GM12864 (cell line): Measurements from ENCODE around the gene GABRG3.

Experiments used
- DNase-seq: peaks from one replicate; pipeline ENCODE4 v3.0.0-alpha.2; 2011; ENCODE audit warnings: low read depth
- H3K4me3 ChIP-seq: 2 replicates; pipeline ENCODE4 v1.5.1; 2011; ENCODE audit warnings: mild to moderate bottlenecking, low read depth, low read length, control low read depth
- TF ChIP-seq, protein P1 (sequence below): IDR thresholded peaks from 2 replicates; pipeline ENCODE4 v1.5.1; 2011; ENCODE audit warnings: low read depth, mild to moderate bottlenecking, moderate library complexity, low read length, control low read depth, inconsistent platforms; ENCODE audit errors: missing control alignments

Gene GABRG3

DNA sequence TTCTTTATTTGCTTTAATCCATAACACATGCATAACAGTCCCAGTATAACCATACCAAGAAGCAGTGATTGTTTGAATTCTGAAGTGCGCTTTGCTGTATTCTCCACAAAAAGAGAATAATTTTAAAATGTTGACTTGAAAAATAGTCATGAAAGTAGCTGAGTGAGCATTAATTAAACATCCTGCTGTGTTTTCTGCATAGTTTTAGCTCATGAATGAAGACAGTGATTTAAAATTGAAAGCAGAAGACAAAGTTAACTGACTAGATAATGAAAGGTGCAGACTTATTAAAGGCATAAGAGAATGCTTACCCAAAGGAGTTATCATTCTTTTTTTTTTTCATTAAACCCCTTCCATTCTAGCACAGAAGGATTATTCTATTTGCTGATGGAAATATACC is 143.5 kb downstream of the GABRG3 start:
- TF ChIP-seq, protein P1, sequence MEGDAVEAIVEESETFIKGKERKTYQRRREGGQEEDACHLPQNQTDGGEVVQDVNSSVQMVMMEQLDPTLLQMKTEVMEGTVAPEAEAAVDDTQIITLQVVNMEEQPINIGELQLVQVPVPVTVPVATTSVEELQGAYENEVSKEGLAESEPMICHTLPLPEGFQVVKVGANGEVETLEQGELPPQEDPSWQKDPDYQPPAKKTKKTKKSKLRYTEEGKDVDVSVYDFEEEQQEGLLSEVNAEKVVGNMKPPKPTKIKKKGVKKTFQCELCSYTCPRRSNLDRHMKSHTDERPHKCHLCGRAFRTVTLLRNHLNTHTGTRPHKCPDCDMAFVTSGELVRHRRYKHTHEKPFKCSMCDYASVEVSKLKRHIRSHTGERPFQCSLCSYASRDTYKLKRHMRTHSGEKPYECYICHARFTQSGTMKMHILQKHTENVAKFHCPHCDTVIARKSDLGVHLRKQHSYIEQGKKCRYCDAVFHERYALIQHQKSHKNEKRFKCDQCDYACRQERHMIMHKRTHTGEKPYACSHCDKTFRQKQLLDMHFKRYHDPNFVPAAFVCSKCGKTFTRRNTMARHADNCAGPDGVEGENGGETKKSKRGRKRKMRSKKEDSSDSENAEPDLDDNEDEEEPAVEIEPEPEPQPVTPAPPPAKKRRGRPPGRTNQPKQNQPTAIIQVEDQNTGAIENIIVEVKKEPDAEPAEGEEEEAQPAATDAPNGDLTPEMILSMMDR = no peak
- H3K4me3 ChIP-seq = no peak overlapping the region

DNA sequence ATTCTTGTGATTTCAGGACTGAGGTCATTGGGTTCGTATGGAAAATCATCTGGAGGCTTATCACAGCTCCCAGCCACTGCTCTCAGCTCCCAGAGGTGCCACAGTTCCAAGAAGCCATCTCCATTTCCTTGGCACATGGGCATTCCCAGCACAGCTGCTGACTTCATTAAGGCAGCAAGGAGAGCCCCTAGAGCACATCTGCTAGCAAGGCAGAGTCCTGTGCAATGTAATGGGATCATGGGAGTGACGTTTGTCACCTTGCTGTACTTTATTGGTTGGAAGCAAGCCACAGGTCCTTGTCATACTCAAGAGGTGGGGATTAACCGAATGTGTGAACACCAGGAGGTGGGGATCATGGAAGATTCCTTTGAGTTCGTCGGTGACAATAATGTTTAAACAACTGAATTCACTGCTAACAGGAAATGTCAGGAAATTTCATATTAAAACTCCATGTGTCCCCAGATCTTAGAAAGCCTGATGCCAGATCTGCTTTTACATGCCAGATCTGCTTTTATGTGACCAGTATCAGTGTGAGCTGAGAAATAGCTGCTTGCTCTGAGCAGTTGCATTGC is 148.8 kb downstream of the GABRG3 start:
- no peak overlapping the region for H3K4me3 ChIP-seq
- TF ChIP-seq, protein P1 = no peak
- no peak for DNase-seq

More for the DNA sequence above, 143.5 kb downstream of the GABRG3 start:
- no peak for DNase-seq

DNA sequence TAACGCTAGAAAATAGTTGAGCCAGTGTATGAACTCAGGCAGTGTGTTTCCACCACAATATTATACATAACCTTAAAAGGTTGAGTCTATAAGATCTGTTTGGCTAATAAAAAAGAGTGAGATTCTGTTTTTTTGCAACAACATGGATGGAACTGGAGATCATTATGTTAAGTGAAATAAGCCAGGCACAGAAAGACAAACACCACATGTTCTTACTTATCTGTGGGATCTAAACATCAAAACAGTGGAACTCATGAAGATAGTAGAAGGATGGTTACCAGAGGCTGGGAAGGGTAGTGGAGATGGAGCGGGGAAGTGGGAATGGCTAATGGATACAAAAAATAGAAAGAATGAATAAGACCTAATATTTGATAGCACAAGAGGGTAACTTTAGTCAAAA is 150.7 kb downstream of the GABRG3 start:
- H3K4me3 ChIP-seq = no peak overlapping the region
- no peak for DNase-seq
- TF ChIP-seq, protein P1 = no peak

DNA sequence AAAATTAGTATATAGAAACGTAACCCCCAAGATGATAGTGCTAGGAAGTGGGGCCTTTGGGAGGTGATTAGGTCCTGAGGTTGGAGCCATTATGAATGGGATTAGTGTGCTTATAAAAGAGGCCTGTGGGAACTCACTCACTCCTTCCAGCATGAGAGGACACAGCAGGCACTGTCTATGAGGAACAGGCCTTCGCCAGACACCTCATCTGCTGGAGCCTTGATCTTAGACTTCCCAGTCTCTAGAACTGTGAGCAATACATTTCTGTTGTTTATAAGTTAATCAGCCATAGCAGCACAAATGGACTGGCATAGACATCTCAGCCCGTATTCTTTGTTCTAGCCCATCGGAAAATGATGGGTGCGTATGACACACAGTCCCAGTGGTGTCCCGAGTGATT is 152.3 kb downstream of the GABRG3 start:
- TF ChIP-seq, protein P1 = no peak
- no peak overlapping the region for H3K4me3 ChIP-seq
- DNase-seq = no peak

DNA sequence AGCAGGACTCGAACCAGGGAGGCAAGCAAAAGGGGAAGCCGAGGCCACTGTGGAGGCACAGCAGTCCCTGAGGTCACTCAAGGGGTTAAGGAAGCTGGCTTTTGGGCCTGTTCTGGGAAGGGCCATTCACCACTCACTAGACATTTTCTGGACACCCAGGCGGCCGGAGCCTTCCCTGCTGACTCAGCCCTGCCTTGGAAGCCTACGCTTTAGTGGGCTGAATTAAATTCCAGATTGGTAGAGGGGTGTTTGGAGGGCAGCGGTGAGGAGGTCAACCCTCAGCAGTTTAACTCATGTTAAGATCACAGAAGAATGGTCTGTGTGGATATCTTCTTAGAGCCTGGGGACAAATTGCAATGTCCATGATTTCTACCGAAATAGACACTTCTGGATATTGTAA is 152.8 kb downstream of the GABRG3 start:
- DNase-seq = no peak
- TF ChIP-seq, protein P1 = no peak
- no peak overlapping the region for H3K4me3 ChIP-seq

DNA sequence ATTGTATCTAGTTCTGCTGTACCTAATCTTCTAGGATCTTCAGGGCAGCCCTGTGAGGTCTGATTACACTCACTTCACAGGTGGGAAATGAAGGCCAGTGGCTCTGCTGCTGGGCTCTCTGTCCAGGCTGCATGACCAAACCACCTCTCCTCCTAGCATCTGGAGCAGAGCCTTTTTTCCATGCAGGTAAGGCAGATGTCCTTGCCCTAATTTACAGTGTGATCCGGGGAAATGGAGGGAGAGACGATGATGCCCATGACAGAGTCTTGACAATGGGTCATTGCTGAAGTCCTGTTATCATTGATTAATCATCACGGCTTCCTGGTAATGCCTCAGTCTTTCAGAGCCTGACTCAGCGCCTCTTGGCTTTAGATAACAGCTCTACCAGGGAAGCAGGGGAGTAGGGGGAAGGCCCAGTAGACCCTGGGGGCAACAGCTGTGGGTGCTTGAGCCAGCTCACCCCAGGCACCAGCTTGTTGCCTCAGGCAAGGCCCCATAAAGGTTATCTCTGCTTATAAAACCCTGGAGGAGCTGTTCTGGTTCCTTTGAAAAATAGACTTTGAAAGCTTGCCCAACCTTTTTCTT is 153.4 kb downstream of the GABRG3 start:
- TF ChIP-seq, protein P1 = no peak
- DNase-seq = no peak
- H3K4me3 ChIP-seq = no peak overlapping the region

DNA sequence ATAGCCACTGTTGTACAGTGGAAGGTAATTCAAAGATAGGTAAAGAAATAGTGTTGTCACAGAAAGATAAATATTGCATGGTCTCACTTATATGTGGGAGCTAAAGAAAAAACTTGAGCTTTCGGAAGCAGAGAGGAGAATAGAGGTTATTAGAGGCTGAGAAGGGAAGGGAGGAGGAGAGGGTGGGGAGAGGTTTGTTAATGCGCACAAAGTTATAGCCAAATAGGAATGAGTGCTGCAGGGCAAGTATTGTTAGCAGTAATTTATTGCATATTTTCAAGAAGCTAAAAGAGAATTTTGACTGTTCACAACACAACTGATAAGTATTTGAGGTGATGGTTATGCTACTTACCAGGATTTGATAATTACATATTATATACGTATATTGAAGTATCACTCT is 154.2 kb downstream of the GABRG3 start:
- TF ChIP-seq, protein P1 = no peak
- DNase-seq = no peak
- no peak overlapping the region for H3K4me3 ChIP-seq
